Motor neuron (in vitro differentiated cells): ENCODE measurements around the gene ADAM33. TPM values are rescaled to one million over a fixed set of nuclear protein-coding genes. Genes with fewer than 3 reads are reported as not detected.

Experiments
- ATAC-seq, 8 experiments: fragments of 200-7000 bp; cut with Tn5 transposase; replicated peaks in 6 of 8; 2 replicates each; pipeline ENCODE4 v1.8.0; 2021; ENCODE audit warnings: mild to moderate bottlenecking in 8 of 8, moderate library complexity in 8 of 8
- H3K27ac ChIP-seq, 2 donors: fragments of 250-450 bp; sonication (Bioruptor Pico); 2 replicates each; pipeline ENCODE4 v1.9.0; 2021; ENCODE audit warnings: antibody characterized with exemption in 2 of 2, mild to moderate bottlenecking in 2 of 2, moderate library complexity in 1 of 2
- H3K4me1 ChIP-seq, 2 donors: fragments of 250-450 bp; sonication (Bioruptor Pico); replicated peaks in 1 of 2; 2 replicates each; pipeline ENCODE4 v1.6.1; 2021; ENCODE audit warnings: antibody characterized with exemption in 2 of 2, mild to moderate bottlenecking in 2 of 2, moderate library complexity in 1 of 2
- H3K4me3 ChIP-seq, 5 donors: fragments of 250-450 bp; sonication (Bioruptor Pico); 2 replicates each; pipeline ENCODE4 v1.9.0; 2021; ENCODE audit warnings: antibody characterized with exemption in 5 of 5, mild to moderate bottlenecking in 5 of 5, moderate library complexity in 4 of 5
- WGBS, 10 experiments: fragments of 450-650 bp; shearing (Covaris generic); methylation state at CpG; one replicate each; pipeline ENCODE4 v1.0.0; 2022; 5-methylcytosine and 5-hydroxymethylcytosine counted together
- in situ Hi-C, 9 experiments: fragments of 400-800 bp; cut with MboI; loops; one replicate each; pipeline ENCODE4 v1.15.0; 2021; ENCODE audit warnings: low sequenced_read_pairs in 9 of 9, low pct_unique_long_range_greater_than_20kb in 2 of 9; ENCODE audit not compliant: unreplicated experiment in 9 of 9
- total RNA-seq, 8 experiments: library from RNA; unstranded; fragments of 300-600 nt; gene quantifications; 2 replicates each; pipeline versions ENCODE4 v1.2.3 to v1.2.4, GENCODE V29; 2022

The ADAM33 gene
- total RNA-seq, 8 experiments from 2014 or later, result 0.17 to 62.3 (median 1.2) TPM; not detected in 1

- 50 to 94% (median 86%) methylated on average over 2 to 8 of the region's 10 CpGs; no CpG with 5 or more reads in 1 of the 10 experiments for WGBS, 10 experiments
- Histone ChIP-seq H3K4me3 (no peak overlapping the region), H3K4me1 (no peaks in the 10 kb centered on the region), H3K27ac (no peak overlapping the region)
- peak in 2 of 8 experiments; percentile 69 to 88 for ATAC-seq
- in situ Hi-C loops, result no loop called here
Measured at GRCh38 chr20:3652676-3653596, 28.9 kb downstream of the ADAM33 start.

GRCh38 chr20:3652221-3652620, 29.6 kb downstream of the ADAM33 start:
- ATAC-seq, result no peak
- H3K4me1 ChIP-seq, result no peaks in the 10 kb centered on the region
- 80 to 100% (median 100%) methylated on average over 1 to 7 of the region's 9 CpGs; no CpG with 5 or more reads in 4 of the 10 experiments for WGBS, 10 experiments
- H3K27ac ChIP-seq, result no peak overlapping the region
- in situ Hi-C loops, result no loop called here
- no peak overlapping the region for H3K4me3 ChIP-seq

- in situ Hi-C loops, result no loop called here
- Histone ChIP-seq H3K4me1 (no peaks in the 10 kb centered on the region), H3K4me3 (no peak overlapping the region), H3K27ac (no peak overlapping the region)
- ATAC-seq, result no peak
- WGBS, 10 experiments, result 62 to 94% (median 73%) methylated on average over 1 to 5 of the region's 9 CpGs; no CpG with 5 or more reads in 2 of the 10 experiments
Measured at GRCh38 chr20:3651204-3651962, 30.4 kb downstream of the ADAM33 start.

- Histone ChIP-seq H3K4me1 (no peaks in the 10 kb centered on the region), H3K4me3 (no peak overlapping the region), H3K27ac (no peak overlapping the region)
- in situ Hi-C loops, result no loop called here
- no peak for ATAC-seq
- WGBS, 10 experiments, result 69 to 94% (median 85%) methylated on average over 1 to 9 of the region's 9 CpGs; no CpG with 5 or more reads in 3 of the 10 experiments
Measured at GRCh38 chr20:3648951-3649350, 32.9 kb downstream of the ADAM33 start.

GRCh38 chr20:3647473-3647872, 34.3 kb downstream of the ADAM33 start:
- H3K4me3 ChIP-seq, result no peak overlapping the region
- no peaks in the 10 kb centered on the region for H3K4me1 ChIP-seq
- ATAC-seq, result peak in 3 of 8 experiments; percentile 70 to 85 (median 79)
- in situ Hi-C loops, result no loop called here
- no peak overlapping the region for H3K27ac ChIP-seq

GRCh38 chr20:3646651-3647050, 35.2 kb downstream of the ADAM33 start:
- in situ Hi-C loops, result no loop called here
- 73 to 100% (median 92%) methylated on average over 1 to 11 of the region's 13 CpGs; no CpG with 5 or more reads in 2 of the 10 experiments for WGBS, 10 experiments
- no peak overlapping the region for H3K4me3 ChIP-seq
- H3K27ac ChIP-seq, result no peak overlapping the region
- ATAC-seq, result no peak
- H3K4me1 ChIP-seq, result no peaks in the 10 kb centered on the region

GRCh38 chr20:3646067-3646440, 35.8 kb downstream of the ADAM33 start:
- 13 to 100% (median 73%) methylated on average over 1 to 4 of the region's 5 CpGs; no CpG with 5 or more reads in 5 of the 10 experiments for WGBS, 10 experiments
- H3K4me3 ChIP-seq, result no peak overlapping the region
- ATAC-seq, result no peak
- in situ Hi-C loops, result no loop called here
- H3K4me1 ChIP-seq, result no peaks in the 10 kb centered on the region
- no peak overlapping the region for H3K27ac ChIP-seq

GRCh38 chr20:3645309-3646066, 36.3 kb downstream of the ADAM33 start:
- WGBS, 10 experiments, result 60 to 100% (median 92%) methylated on average over 1 to 8 of the region's 20 CpGs; no CpG with 5 or more reads in 3 of the 10 experiments
- H3K4me1 ChIP-seq, result no peaks in the 10 kb centered on the region
- H3K4me3 ChIP-seq, result no peak overlapping the region
- in situ Hi-C loops, result no loop called here
- no peak overlapping the region for H3K27ac ChIP-seq
- no peak for ATAC-seq

- Histone ChIP-seq H3K27ac (no peak overlapping the region), H3K4me3 (no peak overlapping the region), H3K4me1 (no peaks in the 10 kb centered on the region)
- in situ Hi-C loops, result no loop called here
- 72 to 100% (median 93%) methylated on average over 1 to 3 of the region's 3 CpGs for WGBS, 10 experiments
- no peak for ATAC-seq
Measured at GRCh38 chr20:3640259-3640658, 41.6 kb downstream of the ADAM33 start.

GRCh38 chr20:3635346-3635745, 46.5 kb downstream of the ADAM33 start:
- Histone ChIP-seq H3K4me3 (no peak overlapping the region), H3K4me1 (no peaks in the 10 kb centered on the region), H3K27ac (no peak overlapping the region)
- WGBS, 10 experiments, result 75 to 100% (median 100%) methylated on average over 1 of the region's 1 CpG; no CpG with 5 or more reads in 4 of the 10 experiments
- in situ Hi-C loops, result no loop called here
- no peak for ATAC-seq

GRCh38 chr20:3633913-3634478, 47.8 kb downstream of the ADAM33 start:
- no peak overlapping the region for H3K27ac ChIP-seq
- no peaks in the 10 kb centered on the region for H3K4me1 ChIP-seq
- WGBS, 10 experiments, result 50 to 90% (median 73%) methylated on average over 1 to 6 of the region's 6 CpGs; no CpG with 5 or more reads in 3 of the 10 experiments
- H3K4me3 ChIP-seq, result no peak overlapping the region
- no peak for ATAC-seq
- in situ Hi-C loops, result no loop called here

- WGBS, 10 experiments, result 37 to 100% (median 83%) methylated on average over 1 to 5 of the region's 7 CpGs; no CpG with 5 or more reads in 2 of the 10 experiments
Measured at GRCh38 chr20:3632311-3633004, 49.4 kb downstream of the ADAM33 start.

More at GRCh38 chr20:3632311-3633004, 49.4 kb downstream of the ADAM33 start:
- in situ Hi-C loops, result no loop called here
- Histone ChIP-seq H3K4me3 (no peak overlapping the region), H3K4me1 (no peaks in the 10 kb centered on the region), H3K27ac (no peak overlapping the region)
- ATAC-seq, result no peak
